Muscle of leg (tissue), 11 donors: Measurements from ENCODE around the gene ARHGEF3. TPM values are rescaled to one million over a fixed set of nuclear protein-coding genes. Genes with fewer than 3 reads are reported as not detected.
"Not testable (repeated sequence)": the region's sequence is repeated elsewhere in the genome, so short reads cannot be mapped to it uniquely, and the experiment has no call there.

Source experiments
- DNase-seq: peaks from one replicate; pipeline ENCODE4 v3.0.0; 2013
- H3K27ac ChIP-seq: one replicate; pipeline ENCODE4 v1.5.1; 2013; ENCODE audit warnings: mild to moderate bottlenecking, low read length, control low read depth
- H3K27me3 ChIP-seq: one replicate; pipeline ENCODE4 v1.6.1; 2013; ENCODE audit warnings: low read length; ENCODE audit not compliant: control insufficient read depth, insufficient read depth
- H3K36me3 ChIP-seq: one replicate; pipeline ENCODE4 v1.6.1; 2013; ENCODE audit warnings: low read length; ENCODE audit not compliant: control insufficient read depth, insufficient read depth
- H3K4me1 ChIP-seq: one replicate; pipeline ENCODE4 v1.6.1; 2013; ENCODE audit warnings: low read length; ENCODE audit not compliant: control insufficient read depth, insufficient read depth
- H3K4me3 ChIP-seq: one replicate; pipeline ENCODE4 v1.5.1; 2013; ENCODE audit warnings: low read length, control low read depth
- H3K9me3 ChIP-seq: replicated peaks from 2 replicates; pipeline ENCODE4 v1.6.1; 2013; ENCODE audit warnings: low read depth, low read length; ENCODE audit not compliant: control insufficient read depth
- WGBS: methylation state at CpG from one replicate; pipeline ENCODE4 v1.1.5; 2013; ENCODE audit warnings: missing lambda C conversion rate; ENCODE audit not compliant: insufficient coverage; 5-methylcytosine and 5-hydroxymethylcytosine counted together
- polyA plus RNA-seq, 8 donors: library from polyadenylated mRNA; unstranded; fragments of 120-200 nt; gene quantifications; one replicate each; pipeline versions ENCODE4 v1.2.1 to v1.2.3, GENCODE V29; 2013; ENCODE audit warnings: inconsistent platforms in 1 of 8, low replicate concordance in 1 of 8; ENCODE audit not compliant: insufficient read length in 8 of 8, insufficient read depth in 1 of 8
- total RNA-seq: library from RNA; stranded (reverse); fragments of 120-200 nt; gene quantifications from one replicate; pipeline ENCODE4 v1.2.4, GENCODE V29; 2013

The ARHGEF3 gene
- total and polyA plus RNA-seq, 9 donors, result 21.9 to 31.8 (median 25.6) TPM

DNA sequence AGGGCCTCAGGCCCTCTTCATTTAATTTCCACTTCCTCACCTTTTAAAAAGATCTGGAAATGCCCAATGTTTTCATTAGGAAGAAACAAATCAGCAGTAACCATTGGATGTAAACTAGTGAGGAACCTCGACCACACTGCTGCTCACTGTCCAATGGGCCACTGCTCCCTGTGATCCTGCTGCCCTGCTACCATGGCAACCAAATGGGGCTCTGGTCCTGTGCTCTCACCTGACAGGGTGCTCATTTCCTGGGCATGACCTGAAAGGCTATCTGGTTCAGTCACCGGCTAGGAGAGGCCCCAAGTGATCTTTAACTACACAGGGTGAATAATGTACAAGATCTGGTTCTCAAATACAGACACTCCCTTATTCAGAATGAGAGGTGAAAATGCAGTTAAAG, 54.6 kb downstream of the ARHGEF3 start:
- H3K36me3 ChIP-seq, result peaks cover 31% of the 10 kb centered on the region

GRCh38 chr3:56744016-56744415, 57.7 kb downstream of the ARHGEF3 start:
- Histone ChIP-seq H3K4me3 (no peak overlapping the region), H3K36me3 (peaks cover 33% of the 10 kb centered on the region), H3K9me3 (no peaks in the 10 kb centered on the region), H3K4me1 (no peaks in the 10 kb centered on the region), H3K27me3 (no peaks in the 10 kb centered on the region), H3K27ac (no peak overlapping the region)
- DNase-seq, result no peak
- WGBS, result 98% methylated on average over 4 of the region's 5 CpGs

More for the DNA sequence above, 54.6 kb downstream of the ARHGEF3 start:
- H3K4me3 ChIP-seq, result no peak overlapping the region
- no peaks in the 10 kb centered on the region for H3K27me3 ChIP-seq
- no peaks in the 10 kb centered on the region for H3K4me1 ChIP-seq
- no peak for DNase-seq
- H3K27ac ChIP-seq, result no peak overlapping the region
- 93% methylated on average over 2 of the region's 2 CpGs for WGBS
- H3K9me3 ChIP-seq, result no peaks in the 10 kb centered on the region

DNA sequence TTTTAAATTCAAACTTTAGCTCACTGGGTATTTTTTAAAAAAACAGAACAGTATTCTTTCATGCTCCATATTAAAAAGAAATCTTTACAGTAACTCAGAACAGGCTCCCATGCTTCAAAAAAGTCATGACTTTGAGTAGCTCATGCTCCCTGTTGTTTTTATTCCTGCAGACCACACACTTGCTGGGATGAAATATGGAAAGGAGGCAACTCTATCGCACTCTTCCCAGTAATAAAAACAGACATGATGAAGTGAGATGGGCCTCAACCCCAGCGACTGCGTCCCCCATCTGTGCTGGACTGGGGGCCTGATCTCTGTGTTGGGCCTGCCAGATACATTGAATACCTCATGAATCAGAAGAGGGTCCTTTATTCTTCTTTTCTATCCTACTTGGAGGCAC, 58.9 kb downstream of the ARHGEF3 start:
- 11% methylated on average over 3 of the region's 3 CpGs for WGBS
- Histone ChIP-seq H3K27me3 (no peaks in the 10 kb centered on the region), H3K9me3 (no peaks in the 10 kb centered on the region), H3K27ac (no peak overlapping the region), H3K4me3 (no peak overlapping the region), H3K4me1 (no peaks in the 10 kb centered on the region), H3K36me3 (peaks cover 33% of the 10 kb centered on the region)
- no peak for DNase-seq

GRCh38 chr3:56739036-56739435, 62.7 kb downstream of the ARHGEF3 start:
- H3K27me3 ChIP-seq, result no peaks in the 10 kb centered on the region
- no peak overlapping the region for H3K4me3 ChIP-seq
- H3K4me1 ChIP-seq, result no peaks in the 10 kb centered on the region
- no peak overlapping the region for H3K27ac ChIP-seq
- no CpG with 5 or more reads among the region's 6 CpGs for WGBS
- H3K9me3 ChIP-seq, result no peaks in the 10 kb centered on the region
- DNase-seq, result no peak
- H3K36me3 ChIP-seq, result peaks cover 17% of the 10 kb centered on the region

DNA sequence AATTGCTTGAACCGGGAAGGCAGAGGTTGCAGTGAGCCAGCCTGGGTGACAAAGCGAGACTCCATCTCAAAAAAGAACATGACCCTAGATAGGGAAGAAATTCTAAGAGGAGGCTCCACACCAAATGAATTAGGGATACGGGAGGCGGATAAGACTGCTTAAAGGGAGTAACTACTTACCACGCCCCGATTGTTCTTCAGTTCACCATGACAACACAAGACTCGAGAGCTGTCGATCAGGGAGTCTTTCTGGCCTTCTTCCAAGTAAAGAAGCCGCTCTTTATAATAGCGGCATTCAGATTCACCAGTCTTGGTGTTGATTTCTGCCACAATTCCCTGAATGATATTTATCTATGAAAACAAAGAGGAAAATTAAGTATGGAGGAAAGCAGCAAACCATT, 64.7 kb downstream of the ARHGEF3 start:
- no peaks in the 10 kb centered on the region for H3K27me3 ChIP-seq
- DNase-seq, result no peak
- H3K27ac ChIP-seq, result no peak overlapping the region
- H3K36me3 ChIP-seq, result peaks cover 14% of the 10 kb centered on the region
- H3K4me3 ChIP-seq, result no peak overlapping the region
- H3K4me1 ChIP-seq, result no peaks in the 10 kb centered on the region
- 96% methylated on average over 7 of the region's 10 CpGs for WGBS
- H3K9me3 ChIP-seq, result no peaks in the 10 kb centered on the region

DNA sequence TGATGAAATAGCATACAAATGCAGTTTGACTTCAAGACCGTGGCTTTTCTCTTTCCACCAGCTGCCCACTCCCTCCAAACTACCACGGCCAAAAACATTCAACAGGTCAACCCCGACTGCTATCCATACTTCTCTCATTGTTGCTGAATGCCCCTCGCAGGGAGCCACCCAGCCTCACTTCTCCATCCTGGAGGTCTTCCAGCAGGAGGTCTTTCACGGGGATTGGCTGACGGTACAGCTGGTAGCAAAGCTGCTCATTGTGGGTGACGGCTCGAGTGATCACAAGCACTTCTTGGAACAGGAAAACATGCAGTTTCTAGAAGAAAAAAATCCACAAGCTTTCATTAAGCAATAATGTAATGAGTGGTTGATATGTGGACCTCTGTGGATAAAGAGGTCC, 69.6 kb downstream of the ARHGEF3 start:
- Histone ChIP-seq H3K9me3 (no peaks in the 10 kb centered on the region), H3K4me1 (no peaks in the 10 kb centered on the region), H3K36me3 (peaks cover 43% of the 10 kb centered on the region), H3K27ac (no peak overlapping the region), H3K4me3 (no peak overlapping the region), H3K27me3 (no peaks in the 10 kb centered on the region)
- no peak for DNase-seq
- 92% methylated on average over 4 of the region's 8 CpGs for WGBS

GRCh38 chr3:56725175-56725574, 76.6 kb downstream of the ARHGEF3 start:
- DNase-seq, result no peak
- H3K4me1 ChIP-seq, result no peaks in the 10 kb centered on the region
- H3K4me3 ChIP-seq, result no peak overlapping the region
- 87% methylated on average over 2 of the region's 3 CpGs for WGBS
- H3K27me3 ChIP-seq, result no peaks in the 10 kb centered on the region
- H3K9me3 ChIP-seq, result no peaks in the 10 kb centered on the region
- H3K27ac ChIP-seq, result no peak overlapping the region
- peaks cover 40% of the 10 kb centered on the region for H3K36me3 ChIP-seq

GRCh38 chr3:56724676-56725075, 77.1 kb downstream of the ARHGEF3 start:
- no peaks in the 10 kb centered on the region for H3K9me3 ChIP-seq
- no peak overlapping the region for H3K27ac ChIP-seq
- no CpG with 5 or more reads among the region's 3 CpGs for WGBS
- DNase-seq, result no peak
- no peaks in the 10 kb centered on the region for H3K4me1 ChIP-seq
- peaks cover 38% of the 10 kb centered on the region for H3K36me3 ChIP-seq
- no peaks in the 10 kb centered on the region for H3K27me3 ChIP-seq
- no peak overlapping the region for H3K4me3 ChIP-seq

- DNase-seq, result no peak
These were observed 80.9 kb downstream of the ARHGEF3 start for GRCh38 chr3:56720849-56721248.

DNA sequence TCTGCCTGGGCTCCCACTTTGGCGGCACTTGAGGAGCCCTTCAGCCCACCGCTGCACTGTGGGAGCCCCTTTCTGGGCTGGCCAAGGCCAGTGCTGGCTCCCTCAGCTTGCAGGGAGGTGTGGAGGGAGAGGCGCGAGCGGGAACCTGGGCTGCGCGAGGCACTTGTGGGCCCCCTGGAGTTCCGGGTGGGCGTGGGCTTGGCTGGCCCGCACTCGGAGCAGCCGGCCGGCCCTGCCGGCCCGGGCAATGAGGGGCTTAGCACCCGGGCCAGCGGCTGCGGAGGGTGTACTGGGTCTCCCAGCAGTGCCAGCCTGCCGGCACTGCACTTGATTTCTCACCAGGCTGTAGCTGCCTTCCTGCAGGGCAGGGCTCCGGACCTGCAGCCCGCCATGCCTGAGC, 82.9 kb downstream of the ARHGEF3 start:
- H3K27ac ChIP-seq, H3K4me1 ChIP-seq, H3K27me3 ChIP-seq, H3K4me3 ChIP-seq, H3K9me3 ChIP-seq, DNase-seq, H3K36me3 ChIP-seq: not testable (repeated sequence)
- WGBS, result 97% methylated on average over 19 of the region's 21 CpGs

More at GRCh38 chr3:56720849-56721248, 80.9 kb downstream of the ARHGEF3 start:
- no peaks in the 10 kb centered on the region for H3K27me3 ChIP-seq
- no peak overlapping the region for H3K27ac ChIP-seq
- no peak overlapping the region for H3K4me3 ChIP-seq
- no peaks in the 10 kb centered on the region for H3K4me1 ChIP-seq
- H3K9me3 ChIP-seq, result no peaks in the 10 kb centered on the region
- peaks cover 11% of the 10 kb centered on the region for H3K36me3 ChIP-seq

DNA sequence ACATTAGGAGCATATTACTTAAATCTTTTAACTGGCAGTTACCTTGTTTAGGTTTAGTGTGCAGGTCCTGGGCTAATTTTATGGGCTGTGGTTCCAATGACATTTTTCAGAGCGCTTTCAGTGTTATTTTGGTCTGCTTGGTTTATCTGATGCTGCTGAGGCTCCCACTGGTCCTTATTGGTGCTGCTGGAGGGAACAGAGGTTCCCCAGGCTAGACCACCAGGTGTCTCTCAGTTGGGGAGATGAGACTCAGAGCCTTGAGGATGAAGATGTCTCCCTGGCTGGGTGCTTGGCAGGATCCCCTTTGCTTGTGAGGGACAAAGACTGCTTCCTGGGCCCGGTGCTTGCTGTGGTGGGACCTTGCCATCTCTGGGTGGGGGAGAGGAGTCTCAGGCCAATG, 90.4 kb downstream of the ARHGEF3 start:
- Histone ChIP-seq H3K27me3 (no peaks in the 10 kb centered on the region), H3K27ac (no peak overlapping the region), H3K36me3 (no peaks in the 10 kb centered on the region), H3K4me1 (no peaks in the 10 kb centered on the region), H3K9me3 (peaks cover 2% of the 10 kb centered on the region), H3K4me3 (no peak overlapping the region)
- 94% methylated on average over 2 of the region's 2 CpGs for WGBS
- DNase-seq, result no peak
